ENCODE results near the gene SDF2L1. TPM values are rescaled to one million over a fixed set of nuclear protein-coding genes. Genes with fewer than 3 reads are reported as not detected.

The SDF2L1 gene
- total and polyA plus RNA-seq, 2 of the 13 experiments (the other 11 are each of a cell fraction or from before 2014, with no cell fraction given), result 18.0 to 57.4 TPM

- Histone ChIP-seq H3K27ac (ENCODE audit: extremely low read length, insufficient read depth, low read length) (no peak overlapping the region), H3K36me3 (replicated peaks in 1 of 2; ENCODE audit: control insufficient read depth in 1 of 2, insufficient read depth in 2 of 2, low read length in 2 of 2) (peaks cover 19 to 67% of the 10 kb centered on the region in 2 experiments; a peak in 4 of 5 replicates), H2AFZ (ENCODE audit: low read length) (no peak overlapping the region), H4K20me1 (ENCODE audit: insufficient read depth, low read length) (no peaks in the 10 kb centered on the region), H3K9ac (ENCODE audit: insufficient read depth, low read depth, low read length) (no peak overlapping the region), H3K4me3 (replicated peaks in 1 of 3; ENCODE audit: insufficient read depth in 1 of 3, low read depth in 2 of 3, low read length in 3 of 3) (no peak overlapping the region), H3K79me2 (ENCODE audit: insufficient read depth, low read length) (no peaks in the 10 kb centered on the region), H3K9me3 (ENCODE audit: low read length) (no peaks in the 10 kb centered on the region), H3K27me3 (ENCODE audit: control insufficient read depth in 1 of 2, insufficient read depth in 2 of 2, low read length in 2 of 2) (no peaks in the 10 kb centered on the region), H3K4me2 (ENCODE audit: low read depth, low read length) (no peak overlapping the region), H3K4me1 (ENCODE audit: insufficient read depth, low read length) (no peaks in the 10 kb centered on the region)
- FAIRE-seq (no peak), ATAC-seq (0 out of 3 replicates have a peak, but pooled peaks have one; percentile 12), DNase-seq (ENCODE audit: low spot score) (no peak)
- BruUV-seq (replicated peaks), result no TSS peak
- intact Hi-C loops (cut with micrococcal nuclease; ENCODE audit: unreplicated experiment), result no loop called here
- in situ Hi-C loops (cut with HindIII; ENCODE audit: extremely low pct_ligation_motif_present, low pct_unique_long_range_greater_than_20kb), result no loop called here
- CTCF ChIA-PET (ENCODE audit: low intra/inter-chr PET ratio, low total read pairs), result no interaction called here
- TF ChIP-seq AGO2 (optimal IDR thresholded peaks at IDR 0.05; ENCODE audit: low read depth, low read length), result peak; percentile 46
- no peak for TF ChIP-seq ZNF513 (CRISPR knock-in tag; conservative IDR thresholded peaks at IDR 0.05)
- no peak for TF ChIP-seq ATF4 (CRISPR knock-in tag; IDR thresholded peaks at IDR 0.05)
- POLR2A ChIA-PET, result no interaction called here
- 97% methylated on average over 17 of the region's 20 CpGs for WGBS (ENCODE audit: low lambda C conversion rate)
Observed at GRCh38 chr22:21688706-21689381, 46.7 kb downstream of the SDF2L1 start.

- no peak overlapping the region for H3K4me2 ChIP-seq (ENCODE audit: low read depth, low read length)
- WGBS (ENCODE audit: low lambda C conversion rate), result 96% methylated on average over 5 of the region's 5 CpGs
- no peak overlapping the region for H2AFZ ChIP-seq (ENCODE audit: low read length)
- no peak for DNase-seq (ENCODE audit: low spot score)
- H3K79me2 ChIP-seq (ENCODE audit: insufficient read depth, low read length), result no peaks in the 10 kb centered on the region
- no peaks in the 10 kb centered on the region for H3K4me1 ChIP-seq (ENCODE audit: insufficient read depth, low read length)
- intact Hi-C loops (cut with micrococcal nuclease; ENCODE audit: unreplicated experiment) (no loop called here), in situ Hi-C loops (cut with HindIII; ENCODE audit: extremely low pct_ligation_motif_present, low pct_unique_long_range_greater_than_20kb) (no loop called here)
- no peak for ATAC-seq
- no peaks in the 10 kb centered on the region for H3K27me3 ChIP-seq (ENCODE audit: control insufficient read depth in 1 of 2, insufficient read depth in 2 of 2, low read length in 2 of 2)
- BruUV-seq (replicated peaks), result no TSS peak
- no peak overlapping the region for H3K27ac ChIP-seq (ENCODE audit: extremely low read length, insufficient read depth, low read length)
- no peak overlapping the region for H3K4me3 ChIP-seq (replicated peaks in 1 of 3; ENCODE audit: insufficient read depth in 1 of 3, low read depth in 2 of 3, low read length in 3 of 3)
- POLR2A ChIA-PET, result no interaction called here
- CTCF ChIA-PET (ENCODE audit: low intra/inter-chr PET ratio, low total read pairs), result no interaction called here
- H3K36me3 ChIP-seq (replicated peaks in 1 of 2; ENCODE audit: control insufficient read depth in 1 of 2, insufficient read depth in 2 of 2, low read length in 2 of 2), result peaks cover 20 to 72% of the 10 kb centered on the region in 2 experiments; a peak in 4 of 5 replicates
- no peak overlapping the region for H3K9ac ChIP-seq (ENCODE audit: insufficient read depth, low read depth, low read length)
- FAIRE-seq, result no peak
- no peaks in the 10 kb centered on the region for H3K9me3 ChIP-seq (ENCODE audit: low read length)
- no peaks in the 10 kb centered on the region for H4K20me1 ChIP-seq (ENCODE audit: insufficient read depth, low read length)
- TF ChIP-seq ZNF260 (CRISPR knock-in tag; IDR thresholded peaks at IDR 0.05; ENCODE audit: borderline replicate concordance, low read depth), result no peak
- no peak for TF ChIP-seq MAF1 (CRISPR knock-in tag; IDR thresholded peaks at IDR 0.05; ENCODE audit: borderline replicate concordance)
- TF ChIP-seq KDM2A (CRISPR knock-in tag; IDR thresholded peaks at IDR 0.05; ENCODE audit: borderline replicate concordance, low read depth), result no peak
- no peak for TF ChIP-seq MAFK (conservative IDR thresholded peaks at IDR 0.05 in 1 of 2, IDR thresholded peaks at IDR 0.05 in 1 of 2; ENCODE audit: low read length in 2 of 2)
- TF ChIP-seq NR1H2 (CRISPR knock-in tag; IDR thresholded peaks at IDR 0.05; ENCODE audit: borderline replicate concordance, low read depth), result no peak
- TF ChIP-seq ZFP36L1 (CRISPR knock-in tag; IDR thresholded peaks at IDR 0.05), result no peak
- TF ChIP-seq ARNT (IDR thresholded peaks at IDR 0.05), result no peak
- no peak for TF ChIP-seq CHD2 (IDR thresholded peaks at IDR 0.05; ENCODE audit: low read depth, low read length)
- TF ChIP-seq RFXANK (CRISPR knock-in tag; IDR thresholded peaks at IDR 0.05), result no peak
- TF ChIP-seq SIX1 (CRISPR knock-in tag; IDR thresholded peaks at IDR 0.05; ENCODE audit: borderline replicate concordance), result no peak
- TF ChIP-seq PTBP1 (IDR thresholded peaks at IDR 0.05; ENCODE audit: low read depth, low read length, poor library complexity, severe bottlenecking), result no peak
Observed at GRCh38 chr22:21690401-21690801, 48.3 kb downstream of the SDF2L1 start.
